HG03108 (cell line): ENCODE results near the gene C1orf21.

Experiments used
- ATAC-seq: cut with Tn5 transposase; IDR thresholded peaks from one replicate; pipeline ENCODE4 v1.9.1; 2021; ENCODE audit warnings: moderate library complexity; ENCODE audit not compliant: unreplicated experiment

C1orf21 gene

DNA sequence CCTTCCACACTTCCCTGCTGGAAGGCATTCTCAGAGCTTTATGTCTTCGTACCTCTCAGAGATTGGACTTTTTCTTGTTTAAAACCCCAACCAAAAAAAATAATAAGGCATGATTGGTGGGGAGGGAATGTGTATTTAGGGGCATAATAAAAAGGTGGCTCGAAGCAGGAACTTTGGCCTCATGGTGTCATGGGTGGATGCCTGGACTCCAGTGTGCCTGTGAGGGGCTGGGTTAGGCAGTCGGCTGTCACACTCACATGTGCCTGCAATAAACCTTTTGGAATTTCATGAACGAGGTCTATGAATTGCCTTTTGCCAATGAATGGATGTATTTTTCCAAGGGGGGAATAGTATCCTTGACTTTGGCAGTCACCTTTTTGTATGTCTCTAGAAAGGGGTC lies 236.6 kb downstream of the C1orf21 start:
- ATAC-seq: no peak

- no peak for ATAC-seq
Measured at GRCh38 chr1:184624051-184624450, 237.2 kb downstream of the C1orf21 start.

GRCh38 chr1:184624626-184625025 lies 237.8 kb downstream of the C1orf21 start:
- no peak for ATAC-seq

- no peak for ATAC-seq
Measured at GRCh38 chr1:184625271-184625670, 238.4 kb downstream of the C1orf21 start.

GRCh38 chr1:184626076-184627006 lies 239.5 kb downstream of the C1orf21 start:
- ATAC-seq: no peak

- ATAC-seq: no peak
Measured at GRCh38 chr1:184627007-184627341, 240.1 kb downstream of the C1orf21 start.

GRCh38 chr1:184629266-184629665 lies 242.4 kb downstream of the C1orf21 start:
- ATAC-seq: no peak

- ATAC-seq: no peak
Measured at GRCh38 chr1:184630679-184631060, 243.8 kb downstream of the C1orf21 start.

DNA sequence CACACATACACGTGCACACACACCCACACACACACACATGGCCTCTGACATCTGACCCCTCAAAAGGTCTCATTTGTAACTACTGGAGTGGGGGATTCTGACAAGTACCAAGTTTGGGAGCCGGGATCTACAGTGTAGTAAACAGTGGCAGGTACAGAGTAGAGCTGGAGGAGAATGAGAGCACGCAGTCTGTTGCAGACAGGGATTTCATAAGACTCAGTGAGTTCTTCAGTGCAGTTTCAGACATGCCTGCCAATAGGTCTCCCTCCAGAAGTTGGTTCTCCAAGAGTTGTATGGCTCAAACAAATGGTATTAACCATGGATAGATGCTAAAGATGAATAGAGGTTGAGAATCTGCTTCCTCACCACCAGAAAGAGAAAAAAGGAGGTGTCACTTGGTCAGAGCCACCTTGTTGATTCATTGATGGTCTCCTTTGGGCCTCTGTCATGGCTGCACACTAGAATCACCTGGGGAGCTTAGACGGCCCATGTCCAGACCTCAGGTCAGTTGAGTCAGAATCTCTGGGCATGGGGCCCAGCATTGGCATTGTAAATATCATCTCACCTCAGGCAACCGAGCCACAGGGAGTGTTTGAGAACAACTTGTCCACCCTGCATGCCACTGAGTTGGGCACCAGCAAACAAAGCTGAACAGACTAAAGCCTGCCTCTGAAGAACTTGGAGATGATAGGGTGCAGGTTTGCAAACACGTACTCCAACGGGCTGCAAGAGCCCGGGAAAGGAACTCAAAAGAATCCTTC lies 245.8 kb downstream of the C1orf21 start:
- ATAC-seq: no peak

GRCh38 chr1:184633785-184634184 lies 247.0 kb downstream of the C1orf21 start:
- ATAC-seq: no peak

- no peak for ATAC-seq
Measured at GRCh38 chr1:184634296-184634695, 247.5 kb downstream of the C1orf21 start.

GRCh38 chr1:184635347-184635979 lies 248.6 kb downstream of the C1orf21 start:
- no peak for ATAC-seq

DNA sequence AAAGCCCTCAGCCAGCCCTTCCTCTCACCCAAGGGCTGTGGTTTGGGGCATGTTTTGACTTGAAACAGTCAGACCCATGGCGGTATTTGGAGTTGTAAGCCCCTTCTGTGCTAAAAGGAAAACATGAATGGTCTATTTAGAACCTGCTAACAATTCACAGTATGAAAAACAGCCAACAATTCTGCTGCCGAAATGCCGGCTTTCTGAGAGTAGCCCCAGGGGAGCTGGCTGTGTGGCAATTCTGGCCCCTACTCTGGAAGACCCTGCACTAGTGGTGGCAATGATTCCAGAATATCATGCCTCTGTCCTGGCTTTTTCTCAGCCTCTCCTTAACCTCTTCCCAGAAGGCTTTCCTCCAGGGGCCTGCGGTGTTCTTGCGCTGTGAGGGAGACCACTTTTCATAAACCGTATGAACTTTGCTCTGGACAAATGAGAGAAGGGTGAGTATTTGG lies 249.2 kb downstream of the C1orf21 start:
- ATAC-seq: no peak

GRCh38 chr1:184637664-184638240 lies 250.9 kb downstream of the C1orf21 start:
- ATAC-seq: no peak

- ATAC-seq: no peak
Measured at GRCh38 chr1:184639205-184639604, 252.4 kb downstream of the C1orf21 start.

DNA sequence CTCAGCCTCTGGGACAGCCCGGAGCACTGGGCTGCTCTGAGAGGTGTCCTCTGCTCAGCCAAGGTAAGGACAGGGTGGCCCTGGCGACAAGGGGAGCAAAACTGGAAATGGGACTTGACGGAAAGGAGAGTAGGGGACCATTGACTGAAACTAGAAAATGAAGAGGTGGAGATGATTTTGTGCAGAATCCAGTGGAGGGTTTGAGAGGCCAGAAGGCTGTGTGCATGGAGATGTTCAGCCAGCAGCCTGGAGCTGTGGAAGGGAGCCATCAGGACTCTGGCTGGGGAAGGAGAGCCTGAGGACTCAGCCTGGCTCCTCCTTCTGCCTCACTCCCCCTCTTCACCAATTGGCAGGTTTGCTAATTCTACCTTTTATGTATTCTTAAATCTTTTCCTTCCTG lies 253.7 kb downstream of the C1orf21 start:
- ATAC-seq: no peak

- no peak for ATAC-seq
Measured at GRCh38 chr1:184641894-184642293, 255.1 kb downstream of the C1orf21 start.

DNA sequence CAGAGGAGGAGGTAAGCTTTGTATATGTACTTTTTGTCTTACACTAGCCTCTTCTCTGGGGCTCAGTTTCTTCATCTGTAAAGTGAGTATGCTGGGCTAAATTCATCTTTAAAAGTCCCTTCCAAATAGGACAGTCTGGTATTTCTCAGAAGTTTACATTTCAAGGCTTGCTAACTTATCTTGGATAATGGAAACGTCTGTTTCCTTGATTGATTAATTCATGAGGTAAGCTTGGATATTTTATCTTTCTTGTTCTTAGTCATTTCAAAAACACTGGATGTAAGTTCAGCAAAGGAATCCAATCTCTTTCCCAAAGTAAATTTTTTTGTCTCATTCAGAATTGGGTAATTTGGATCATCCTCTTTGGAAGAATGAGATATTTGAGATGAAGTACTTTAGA lies 256.8 kb downstream of the C1orf21 start:
- ATAC-seq: no peak

DNA sequence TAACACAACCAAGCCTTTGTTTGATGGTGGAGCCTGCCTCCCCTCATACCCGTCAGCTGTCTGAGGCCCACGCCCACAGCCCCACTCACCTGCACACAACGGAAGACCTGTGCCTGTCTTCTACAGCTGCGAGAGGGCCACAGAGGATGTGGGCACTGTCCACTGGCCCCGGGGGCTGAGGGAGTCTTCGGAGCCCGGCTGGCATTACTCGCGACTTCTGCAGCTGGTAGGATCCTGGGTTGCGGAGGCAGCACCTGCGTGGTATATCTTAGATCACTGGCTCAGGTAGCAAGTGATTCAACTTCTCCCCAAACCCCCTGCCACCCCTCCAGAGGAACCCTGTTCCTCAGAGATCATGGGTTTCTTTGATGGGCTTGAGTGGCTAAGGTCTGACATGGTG lies 257.9 kb downstream of the C1orf21 start:
- no peak for ATAC-seq

GRCh38 chr1:184646178-184646701 lies 259.4 kb downstream of the C1orf21 start:
- ATAC-seq: no peak

GRCh38 chr1:184646824-184647223 lies 260.0 kb downstream of the C1orf21 start:
- no peak for ATAC-seq
